PC-3 (cell line): ENCODE measurements around the gene KDF1. TPM values are rescaled to one million over a fixed set of nuclear protein-coding genes. Genes with fewer than 3 reads are reported as not detected.

Experiments used
- ATAC-seq: fragments of 200-7000 bp; cut with Tn5 transposase; 2 replicates; pipeline ENCODE4 v1.9.1; 2020; ENCODE audit warnings: mild to moderate bottlenecking, moderate library complexity
- BruUV-seq: library from RNA; stranded (reverse); fragments of 400-500 nt; replicated peaks from 2 replicates; lab custom pipeline; 2021; lab: Mats Ljungman, UMichigan
- CTCF ChIA-PET: fragments of 300-600 bp; sonication (Branson Sonifier 250); formaldehyde crosslinking; loops from one replicate; lab custom pipeline; 2022; ENCODE audit warnings: antibody characterized with exemption; lab: Charles Lee
- POLR2A ChIA-PET: fragments of 300-600 bp; sonication (Branson Sonifier 250); formaldehyde crosslinking; loops from one replicate; lab custom pipeline; 2022; ENCODE audit warnings: antibody characterized with exemption; ENCODE audit not compliant: unreplicated experiment; lab: Charles Lee
- DNase-seq: peaks from one replicate; pipeline ENCODE4 v3.0.0-alpha.2; 2015
- H2AFZ ChIP-seq: fragments of 300-600 bp; sonication (generic); 2 replicates; pipeline ENCODE4 v1.6.0; 2016; ENCODE audit warnings: antibody characterized with exemption, low read length
- H3F3A ChIP-seq: fragments of 300-600 bp; sonication (generic); one replicate; pipeline ENCODE4 v1.6.0; 2017; ENCODE audit warnings: antibody characterized with exemption, low read length, control low read depth, mild to moderate bottlenecking; ENCODE audit not compliant: unreplicated experiment
- H3K27ac ChIP-seq: fragments of 300-600 bp; sonication (generic); 2 replicates; pipeline ENCODE4 v1.5.1; 2016; ENCODE audit warnings: mild to moderate bottlenecking, low read length
- H3K27me3 ChIP-seq: fragments of 300-600 bp; sonication (generic); 2 replicates; pipeline ENCODE4 v1.6.1; 2016; ENCODE audit warnings: low read length, mixed read lengths
- H3K36me3 ChIP-seq: fragments of 300-600 bp; sonication (generic); 2 replicates; pipeline ENCODE4 v1.6.1; 2016; ENCODE audit warnings: low read depth, mixed run types, low read length, mixed read lengths
- H3K4me1 ChIP-seq: fragments of 300-600 bp; sonication (generic); 2 replicates; pipeline ENCODE4 v1.5.1; 2016; ENCODE audit warnings: low read length; ENCODE audit not compliant: insufficient read depth
- H3K4me2 ChIP-seq: fragments of 300-600 bp; sonication (generic); 2 replicates; pipeline ENCODE4 v1.6.0; 2016; ENCODE audit warnings: low read length
- H3K4me3 ChIP-seq: fragments of 300-600 bp; sonication (generic); 2 replicates; pipeline ENCODE4 v1.5.1; 2016; ENCODE audit warnings: mild to moderate bottlenecking, low read length, mixed read lengths
- H3K79me2 ChIP-seq: fragments of 300-600 bp; sonication (generic); 2 replicates; pipeline ENCODE4 v1.6.1; 2017; ENCODE audit warnings: low read length, mixed read lengths
- H3K9ac ChIP-seq: fragments of 300-600 bp; sonication (generic); 2 replicates; pipeline ENCODE4 v1.6.0; 2016; ENCODE audit warnings: mild to moderate bottlenecking, low read length
- H3K9me2 ChIP-seq: fragments of 300-600 bp; sonication (generic); replicated peaks from 2 replicates; pipeline ENCODE4 v1.6.1; 2016; ENCODE audit warnings: mixed run types, low read length, mixed read lengths
- H3K9me3 ChIP-seq: fragments of 300-600 bp; sonication (generic); 2 replicates; pipeline ENCODE4 v1.6.1; 2016; ENCODE audit warnings: low read length, mixed read lengths
- H4K20me1 ChIP-seq: fragments of 300-600 bp; sonication (generic); 2 replicates; pipeline ENCODE4 v1.6.1; 2016; ENCODE audit warnings: low read length, mixed read lengths
- CTCF ChIP-seq: fragments of 300-600 bp; sonication (generic); conservative IDR thresholded peaks from 2 replicates; pipeline ENCODE4 v1.5.1; 2017; ENCODE audit warnings: antibody characterized with exemption, low read depth, mild to moderate bottlenecking, low read length
- EZH2 ChIP-seq: fragments of 300-600 bp; sonication (generic); IDR thresholded peaks from one replicate; pipeline ENCODE4 v1.6.1; 2017; ENCODE audit warnings: antibody characterized with exemption, mild to moderate bottlenecking, low read length; ENCODE audit not compliant: unreplicated experiment
- EZH2phosphoT487 ChIP-seq: fragments of 300-600 bp; sonication (generic); IDR thresholded peaks from 2 replicates; pipeline ENCODE4 v1.6.1; 2018; ENCODE audit warnings: mild to moderate bottlenecking, antibody characterized with exemption, low read length, borderline replicate concordance
- intact Hi-C: fragments of 100-400 bp; cut with micrococcal nuclease; formaldehyde crosslinking; loops from 2 replicates; pipeline ENCODE4 v1.9.0; 2023
- total RNA-seq: library from RNA; depleted of rRNA; stranded (reverse); fragments of >200 nt; gene quantifications from 2 replicates; pipeline ENCODE4 v1.2.3, GENCODE V29; 2014

KDF1 gene
- total RNA-seq, 1 experiment from 2014 or later: 22.9 TPM

- intact Hi-C loops: loop anchor here (2.0 kb wide), 1 partner anchor 14 kb away; the partner anchor contains the start of gene NUDC
These were observed 53.0 kb downstream of the KDF1 start for GRCh38 chr1:26907071-26907917.

GRCh38 chr1:26900815-26901511 is 59.3 kb downstream of the KDF1 start:
- Histone ChIP-seq H3K4me1 (peaks cover 13% of the 10 kb centered on the region), H3K9me2 (no peaks in the 10 kb centered on the region), H2AFZ (peak overlapping the region; percentile 82), H3K4me3 (peak overlapping the region; percentile 89), H3K79me2 (peaks cover 34% of the 10 kb centered on the region), H3K27me3 (no peaks in the 10 kb centered on the region), H3K4me2 (peak overlapping the region; percentile 85), H3K9ac (peak overlapping the region; percentile 90), H4K20me1 (no peaks in the 10 kb centered on the region; the same call in 1 of the 2 replicates), H3K36me3 (peaks cover 3% of the 10 kb centered on the region; the same call in 1 of the 2 replicates), H3K9me3 (no peaks in the 10 kb centered on the region), H3F3A (no peaks in the 10 kb centered on the region), H3K27ac (peak overlapping the region; percentile 64)
- TF ChIP-seq EZH2phosphoT487 (no peak), EZH2 (no peak), CTCF (no peak)
- intact Hi-C loops: no loop called here
- no TSS peak for BruUV-seq
- no peak for DNase-seq
- ATAC-seq: no peak
- ChIA-PET POLR2A (interaction anchor here (1.0 to 1.1 kb wide), 2 partner anchors 93 to 202 kb away, joined by 3 to 4 read pairs; no protein-coding TSS in a partner anchor), CTCF (interaction anchor here (0.6 kb wide), 1 partner anchor 192 kb away, joined by 4 read pairs; no protein-coding TSS in a partner anchor)

More at GRCh38 chr1:26907071-26907917, 53.0 kb downstream of the KDF1 start:
- H3F3A ChIP-seq: peaks cover 5% of the 10 kb centered on the region
- H3K9me3 ChIP-seq: no peaks in the 10 kb centered on the region
- no peak overlapping the region for H3K4me2 ChIP-seq
- no peaks in the 10 kb centered on the region for H4K20me1 ChIP-seq
- ATAC-seq: peak; percentile 100
- peak; percentile 96 for DNase-seq
- H3K9me2 ChIP-seq: no peaks in the 10 kb centered on the region
- POLR2A ChIA-PET: interaction anchor here (0.5 to 1.0 kb wide), 3 partner anchors 17 to 1880 kb away, joined by 3 to 7 read pairs (median 4); partner anchors contain the start of genes GPN2 and WASF2
- no peaks in the 10 kb centered on the region for H3K36me3 ChIP-seq
- H3K79me2 ChIP-seq: no peaks in the 10 kb centered on the region
- no peaks in the 10 kb centered on the region for H3K27me3 ChIP-seq
- peaks cover 15% of the 10 kb centered on the region for H3K4me1 ChIP-seq
- no peak overlapping the region for H3K9ac ChIP-seq
- H3K27ac ChIP-seq: peak overlapping the region; percentile 65
- CTCF ChIA-PET: no interaction called here
- TF ChIP-seq EZH2phosphoT487: no peak
- no TSS peak for BruUV-seq
- H2AFZ ChIP-seq: no peak overlapping the region
- no peak overlapping the region for H3K4me3 ChIP-seq
